Measurements from ENCODE around the gene CSNK2B.

Gene CSNK2B

GRCh38 chr6:31662124-31662723 is 3.7 kb upstream of the CSNK2B start:
- DNase-seq, result no peak

- no peak for DNase-seq
These were observed 2.5 kb upstream of the CSNK2B start for GRCh38 chr6:31663126-31663960.

- DNase-seq, result no peak
These were observed 1.7 kb upstream of the CSNK2B start for GRCh38 chr6:31663961-31664789.

GRCh38 chr6:31664790-31665500 is 935 bp upstream of the CSNK2B start, which contains the start of gene GPANK1:
Gene GPANK1 (minus strand): TSS chr6:31664997. CDS start chr6:31664478, 519 bp downstream.
- peak; percentile 93 for DNase-seq

- no peak for DNase-seq
These were observed 571 bp downstream of the CSNK2B start for GRCh38 chr6:31666337-31666965.

- DNase-seq, result no peak
These were observed 3.8 kb downstream of the CSNK2B start, which contains the start of gene LY6G5B for GRCh38 chr6:31669676-31670075. Gene LY6G5B (plus strand): TSS chr6:31669976. CDS start chr6:31670951, 975 bp downstream.

GRCh38 chr6:31676322-31676903 is 10.5 kb downstream of the CSNK2B start:
- no peak for DNase-seq

GRCh38 chr6:31676904-31677303 is 11.0 kb downstream of the CSNK2B start:
- DNase-seq, result no peak

- DNase-seq, result no peak
These were observed 12.1 kb downstream of the CSNK2B start for GRCh38 chr6:31677955-31678354.

- peak; percentile 77 for DNase-seq
These were observed 14.6 kb downstream of the CSNK2B start, which contains the start of gene LY6G5C for GRCh38 chr6:31680226-31681134. Gene LY6G5C (minus strand): TSS chr6:31681067. CDS start chr6:31680373, 694 bp downstream.

- peak; percentile 67 for DNase-seq
These were observed 15.3 kb downstream of the CSNK2B start for GRCh38 chr6:31681135-31681671.

- DNase-seq, result no peak
These were observed 17.7 kb downstream of the CSNK2B start for GRCh38 chr6:31683591-31683990.

GRCh38 chr6:31686483-31686882 is 20.6 kb downstream of the CSNK2B start:
- no peak for DNase-seq

- no peak for DNase-seq
These were observed 21.4 kb downstream of the CSNK2B start for GRCh38 chr6:31687321-31687720.

GRCh38 chr6:31687860-31688693 is 22.2 kb downstream of the CSNK2B start:
- no peak for DNase-seq

- peak; percentile 19 for DNase-seq
These were observed 23.6 kb downstream of the CSNK2B start for GRCh38 chr6:31689249-31690110.

GRCh38 chr6:31690231-31691077 is 24.6 kb downstream of the CSNK2B start:
- DNase-seq, result no peak
